ENCODE results near the gene QDPR.
A peak's percentile ranks its signal among the peaks of the same experiment; 100 is the strongest.
"Not testable (repeated sequence)": the region's sequence is repeated elsewhere in the genome, so short reads cannot be mapped to it uniquely, and the experiment has no call there.

QDPR gene

DNA sequence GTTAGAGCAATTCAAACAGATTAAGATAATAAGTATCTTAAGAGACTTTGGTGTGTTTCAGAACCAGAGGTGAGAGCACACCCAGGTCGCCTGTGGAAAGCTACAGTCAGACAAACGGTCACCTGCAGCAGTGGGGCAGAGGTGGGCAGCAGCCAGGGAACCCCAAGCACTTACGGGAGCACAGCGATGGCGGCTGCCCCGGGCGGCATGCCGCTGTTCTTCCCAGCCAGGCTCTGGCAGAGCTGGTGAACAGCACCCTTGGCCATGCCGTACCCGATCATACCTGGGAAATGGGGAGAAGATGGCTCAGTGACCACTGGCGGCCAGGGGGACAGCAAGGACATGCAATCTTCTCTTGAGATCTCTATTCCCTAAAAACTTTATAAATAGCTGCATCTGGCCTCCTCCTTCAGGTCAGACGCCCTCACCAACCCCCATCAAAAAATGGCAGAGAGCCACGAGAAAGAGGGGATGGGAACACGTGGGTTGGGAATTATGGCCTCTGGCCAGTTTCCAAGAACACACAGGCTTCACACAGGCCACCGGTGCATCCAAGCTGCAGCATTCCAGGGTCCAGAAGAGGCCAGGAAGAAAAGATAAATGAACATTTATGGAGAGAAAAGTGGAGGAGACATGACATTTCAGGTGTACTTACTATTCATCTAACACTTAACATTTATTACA is 19.7 kb downstream of the QDPR start:
- no peak for DNase-seq (ENCODE audit: low spot score)

DNA sequence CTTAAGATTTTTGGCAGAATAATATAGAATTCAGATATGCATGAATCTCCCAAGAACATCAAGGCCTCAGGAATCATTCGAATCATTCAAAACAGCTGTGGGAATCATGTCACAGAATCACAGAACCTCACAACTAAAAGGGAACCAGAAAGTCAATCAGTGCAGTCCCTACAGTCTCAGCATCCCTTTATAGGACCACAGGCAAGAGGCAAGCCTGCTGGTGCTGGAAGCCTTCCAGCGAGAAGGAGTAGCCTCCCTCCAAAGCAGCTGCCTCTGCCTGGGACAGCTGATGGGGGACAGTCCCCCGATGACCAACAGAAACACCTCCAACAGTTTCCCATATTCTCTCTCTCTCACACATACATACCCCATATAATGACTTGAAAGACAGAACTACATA is 20.7 kb downstream of the QDPR start:
- peak; percentile 83 for DNase-seq (ENCODE audit: low spot score)

DNA sequence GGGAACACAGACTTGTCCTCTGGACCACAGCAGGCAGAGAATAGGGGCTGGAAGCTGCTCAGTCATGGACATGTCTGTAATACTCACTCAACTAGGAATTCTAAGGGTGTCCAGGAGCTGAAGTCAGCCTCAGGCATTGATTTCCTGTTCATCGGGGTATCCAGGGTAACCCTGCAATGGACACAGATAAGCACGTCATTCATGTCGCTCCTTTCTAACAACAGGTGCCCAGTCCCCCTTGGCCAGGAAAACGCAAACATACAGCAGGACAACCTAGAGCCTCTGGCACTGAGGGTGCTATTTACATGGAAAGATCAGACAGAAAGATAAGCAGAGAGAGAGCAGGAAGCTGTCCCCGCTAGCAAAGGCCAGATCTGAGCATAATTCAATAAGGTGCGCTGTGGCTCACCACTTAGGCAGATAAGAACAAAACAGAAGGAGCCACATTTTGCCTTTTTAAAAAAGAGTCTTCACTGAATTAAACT is 21.3 kb downstream of the QDPR start:
- peak; percentile 98 for DNase-seq (ENCODE audit: low spot score)

DNA sequence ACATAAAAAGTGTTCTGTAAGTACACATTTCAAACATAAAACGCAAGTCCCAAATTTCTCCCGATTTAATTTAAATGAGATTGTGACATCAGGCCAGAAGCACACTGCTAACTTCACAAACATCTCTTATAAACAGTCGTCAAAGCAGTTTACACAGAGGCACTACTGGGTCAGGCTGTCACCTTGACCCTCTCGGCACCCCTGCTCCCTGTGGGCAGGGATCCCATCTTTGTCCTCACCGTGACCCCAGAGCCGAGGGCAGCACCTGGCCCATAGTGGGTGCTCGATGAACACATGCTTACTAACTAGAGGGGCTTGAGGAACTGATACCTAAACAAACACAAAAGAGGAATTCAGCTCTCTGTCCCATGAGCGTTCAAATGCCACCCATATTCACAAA is 22.2 kb downstream of the QDPR start:
- no peak for DNase-seq (ENCODE audit: low spot score)

DNA sequence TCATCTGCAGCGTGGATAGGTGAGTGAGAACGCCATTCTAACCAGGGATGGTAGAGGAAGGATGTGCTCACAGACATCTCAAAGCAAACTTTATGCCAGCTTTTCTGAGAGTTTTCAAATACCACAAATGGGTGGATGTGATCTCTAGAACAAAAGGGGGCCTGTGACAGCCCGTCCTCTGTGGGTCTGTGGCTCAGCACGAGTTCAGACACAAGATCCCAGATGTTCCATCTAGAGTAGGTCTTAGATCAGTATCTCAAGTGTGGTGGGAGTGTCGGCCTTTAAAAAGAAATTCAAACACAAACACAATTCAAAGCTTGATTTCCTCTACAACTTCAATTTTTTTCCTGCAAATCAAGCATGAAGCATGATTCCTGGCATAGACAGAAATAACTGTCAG is 22.8 kb downstream of the QDPR start:
- DNase-seq (ENCODE audit: low spot score): peak; percentile 44

DNA sequence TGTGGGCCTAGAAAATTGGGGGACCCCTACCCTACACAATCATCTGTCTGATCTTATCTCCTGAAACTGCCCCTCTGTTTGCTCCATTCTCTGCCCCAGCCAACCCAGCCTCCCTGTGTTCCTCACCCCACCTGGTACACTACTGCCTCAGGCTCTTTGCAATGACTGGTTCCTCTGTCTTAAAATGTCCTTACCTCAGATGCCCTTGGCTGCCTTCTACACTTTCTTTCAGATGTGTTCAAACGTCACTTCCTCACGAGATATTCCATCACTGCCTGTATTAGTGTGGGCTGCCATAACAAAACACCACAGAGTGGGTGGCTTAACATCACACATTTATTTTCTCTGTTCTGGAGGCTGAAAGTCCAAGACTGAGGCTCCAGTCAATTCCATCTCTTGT is 29.2 kb downstream of the QDPR start:
- DNase-seq (ENCODE audit: low spot score): no peak

DNA sequence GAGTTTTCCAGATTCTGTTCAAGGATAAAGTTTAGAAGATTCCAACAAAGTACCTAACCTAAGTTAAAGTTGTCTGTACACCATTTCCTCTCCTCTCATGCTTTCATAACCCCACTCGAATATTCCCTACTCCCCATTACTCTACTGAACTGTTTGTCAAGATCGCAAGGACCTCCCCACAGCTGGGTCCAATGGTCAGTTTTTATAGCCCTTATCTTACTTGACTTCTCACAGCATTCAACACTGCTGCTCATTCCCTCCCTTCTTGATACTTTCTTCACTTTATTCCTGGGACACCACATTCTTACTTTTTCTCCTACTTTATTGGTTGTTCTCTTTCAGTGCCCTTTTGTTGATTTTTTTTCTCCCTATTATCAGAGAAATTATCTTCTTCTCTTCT is 30.9 kb downstream of the QDPR start:
- no peak for DNase-seq (ENCODE audit: low spot score)

DNA sequence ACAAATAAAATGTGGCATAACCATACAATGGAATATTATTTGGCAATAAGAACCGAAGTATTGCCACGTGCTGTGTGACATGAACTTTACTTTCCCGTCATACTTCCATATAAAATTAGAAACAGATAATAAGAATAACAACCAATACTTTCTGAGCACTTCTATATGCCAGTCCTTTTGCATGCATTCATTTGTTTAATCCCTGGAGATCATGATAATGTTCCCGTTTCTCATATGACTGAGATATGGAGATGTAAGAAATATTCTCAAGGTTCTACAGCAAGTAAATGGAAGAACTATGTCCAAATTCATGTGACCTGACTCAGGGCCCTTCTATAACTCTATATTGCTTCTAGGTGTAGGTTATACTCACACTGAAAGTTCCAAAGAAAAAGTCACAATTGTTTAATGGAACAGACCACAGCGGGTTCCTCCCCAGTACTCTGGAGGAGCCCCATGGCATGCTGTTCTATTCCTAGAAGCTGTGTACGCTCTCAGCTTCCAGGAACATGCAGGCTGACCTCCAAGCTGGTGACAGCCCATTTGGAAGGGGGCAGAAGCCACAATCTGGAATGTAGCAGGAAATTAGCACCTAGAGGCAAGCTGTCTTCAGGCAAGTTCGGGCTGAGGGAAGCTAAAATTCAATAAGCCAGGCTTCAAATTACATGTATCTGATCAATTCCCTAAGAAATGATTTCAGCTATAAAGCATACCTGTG is 31.5 kb downstream of the QDPR start:
- no peak for DNase-seq (ENCODE audit: low spot score)

DNA sequence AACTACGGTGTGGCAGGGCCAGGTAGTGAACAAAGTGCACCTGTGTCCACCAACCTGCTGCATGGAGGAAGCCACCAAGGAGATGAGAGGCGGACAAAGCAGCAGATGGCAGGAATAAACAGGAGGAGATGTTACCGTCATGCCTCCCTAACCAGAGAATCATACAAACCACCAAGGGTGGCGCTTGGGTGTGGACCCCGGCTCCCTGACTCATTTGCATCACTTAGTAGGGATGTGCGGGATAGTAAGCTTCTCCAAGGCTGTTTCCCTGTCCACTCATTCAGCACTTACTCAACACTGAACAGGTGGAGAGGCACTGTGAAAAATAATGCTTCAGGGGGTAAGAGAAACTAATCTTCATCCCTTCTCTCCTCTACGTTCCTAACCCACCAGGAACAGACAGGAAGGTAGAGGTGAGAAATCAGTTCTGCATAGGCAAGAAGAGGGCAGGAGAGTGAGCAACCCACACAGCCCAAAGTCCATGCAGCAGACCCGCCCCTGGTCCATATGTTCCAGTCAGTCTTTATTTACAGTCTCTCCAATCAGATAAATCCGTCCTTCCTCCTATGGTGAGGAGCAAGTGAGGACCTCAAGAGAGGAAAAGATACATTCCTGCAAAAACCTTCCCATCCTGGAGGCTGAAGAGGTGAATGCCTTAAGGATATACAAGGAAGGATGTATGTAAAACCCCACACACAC is 34.0 kb downstream of the QDPR start:
- no peak for DNase-seq (ENCODE audit: low spot score)

DNA sequence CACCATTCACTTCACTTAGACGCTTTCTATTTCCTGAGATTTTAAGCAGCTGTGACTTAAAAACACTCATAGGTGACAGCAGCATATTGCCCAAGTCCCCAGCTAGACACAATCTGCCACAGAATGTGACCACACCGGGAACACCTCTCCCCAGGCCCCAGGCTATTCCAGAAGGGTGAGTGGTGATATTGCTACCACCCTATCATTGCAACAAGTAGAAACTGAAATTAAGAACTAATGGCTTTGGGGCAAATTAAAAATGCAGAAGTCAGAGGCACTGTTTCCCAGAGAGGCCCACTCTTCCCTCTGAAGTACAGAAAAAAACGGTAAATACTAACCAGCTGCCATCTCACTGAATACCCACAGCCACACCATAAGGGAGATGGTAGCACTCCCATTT is 35.0 kb downstream of the QDPR start:
- DNase-seq (ENCODE audit: low spot score): no peak

DNA sequence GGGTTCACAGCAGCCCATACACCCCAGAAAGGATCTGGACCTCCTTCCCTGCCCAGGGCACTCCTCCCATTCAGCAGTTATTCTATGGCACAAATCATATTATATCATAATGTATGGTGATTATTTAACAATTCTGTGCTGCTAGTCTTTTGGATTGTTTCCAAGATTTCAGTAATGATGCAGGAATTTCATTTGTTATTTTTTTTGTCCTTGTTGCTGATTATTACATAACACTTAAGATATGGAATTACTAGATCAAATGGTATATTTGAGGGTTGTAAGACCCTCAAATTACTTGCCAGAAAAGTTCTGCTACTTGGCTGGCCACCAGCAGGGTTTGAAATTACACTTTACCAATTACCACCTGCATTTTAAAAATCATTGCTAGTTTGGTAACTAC is 36.4 kb downstream of the QDPR start:
- DNase-seq (ENCODE audit: low spot score): no peak

DNA sequence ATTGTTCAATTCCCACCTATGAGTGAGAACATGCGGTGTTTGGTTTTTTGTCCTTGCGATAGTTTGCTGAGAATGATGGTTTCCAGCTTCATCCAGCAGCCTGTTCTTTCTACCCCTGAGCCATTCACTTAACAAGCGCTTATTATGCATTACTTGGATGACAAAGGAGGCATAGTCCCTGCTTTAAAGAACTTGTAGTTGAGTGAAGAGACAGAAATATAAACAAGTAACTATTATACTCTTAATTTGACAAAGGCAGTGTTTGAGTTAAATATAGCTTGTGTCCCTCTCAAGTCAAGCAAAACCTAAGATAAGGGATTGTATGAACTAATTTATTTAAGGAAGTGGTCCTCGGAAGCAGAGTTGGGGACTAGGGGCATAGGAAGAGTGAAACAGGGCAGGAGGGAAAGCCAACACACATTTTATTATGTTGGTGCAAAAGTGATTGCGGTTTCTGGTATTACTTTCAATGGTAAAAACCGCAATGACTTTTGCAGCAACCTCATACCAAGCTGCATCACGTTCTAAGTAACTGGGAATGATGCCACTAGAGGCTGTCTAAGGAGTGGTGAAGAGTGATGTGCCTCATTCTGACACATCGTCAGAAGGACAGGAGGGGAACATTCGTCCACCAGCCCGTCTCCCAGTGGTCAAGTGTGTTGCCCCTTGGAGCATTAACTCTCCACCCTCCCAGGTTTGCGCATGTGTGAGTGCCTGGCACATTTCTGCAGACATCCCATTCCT is 41.8 kb downstream of the QDPR start:
- DNase-seq (ENCODE audit: low spot score): no peak

DNA sequence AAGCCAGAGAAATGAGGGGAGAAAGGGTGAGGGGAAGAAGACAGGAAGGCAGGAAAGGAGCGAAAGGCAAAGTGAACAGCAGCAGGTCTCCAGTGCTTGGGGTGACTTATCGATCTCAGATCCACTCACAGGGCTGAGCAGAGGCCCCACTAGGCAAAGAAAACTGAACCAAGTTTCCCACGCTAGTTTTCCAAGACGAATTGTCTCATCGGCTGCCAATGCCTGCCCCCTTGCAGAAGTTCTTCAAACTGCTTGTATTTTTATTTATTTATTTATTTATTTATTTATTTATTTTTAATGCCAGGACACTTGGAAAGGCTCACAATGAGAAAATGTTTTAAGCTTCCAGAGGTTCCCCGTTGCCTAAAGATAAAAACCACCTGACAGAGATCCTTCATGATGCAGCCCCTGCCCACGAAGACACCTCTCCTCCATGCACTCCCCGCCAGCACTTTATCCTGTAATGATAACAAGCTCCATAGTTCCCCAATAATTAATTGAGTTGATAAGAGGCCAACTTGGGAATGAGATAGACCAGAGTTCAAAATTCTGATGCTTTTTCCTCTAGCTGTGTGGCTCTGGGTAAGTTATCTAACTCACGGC is 43.2 kb downstream of the QDPR start:
- peak; percentile 30 for DNase-seq (ENCODE audit: low spot score)

DNA sequence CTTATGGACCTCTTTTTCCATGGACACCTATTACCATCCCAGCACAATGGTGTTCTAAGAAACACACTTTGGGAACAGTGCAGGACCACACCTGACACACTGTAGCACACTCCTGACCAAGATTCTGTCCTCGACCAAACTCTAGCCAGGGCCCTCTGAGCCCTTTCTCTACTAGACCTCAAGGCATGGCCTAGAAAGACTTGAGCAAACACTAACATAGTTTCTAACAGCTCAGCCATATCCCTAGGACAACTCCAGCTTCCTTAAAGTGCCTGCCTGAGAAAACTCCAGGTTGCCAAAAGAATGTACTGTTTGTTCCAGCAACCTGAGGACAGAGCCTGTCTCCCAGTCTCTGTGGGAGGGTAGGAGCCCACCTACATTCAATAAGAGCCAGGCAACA is 48.3 kb downstream of the QDPR start:
- no peak for DNase-seq (ENCODE audit: low spot score)

DNA sequence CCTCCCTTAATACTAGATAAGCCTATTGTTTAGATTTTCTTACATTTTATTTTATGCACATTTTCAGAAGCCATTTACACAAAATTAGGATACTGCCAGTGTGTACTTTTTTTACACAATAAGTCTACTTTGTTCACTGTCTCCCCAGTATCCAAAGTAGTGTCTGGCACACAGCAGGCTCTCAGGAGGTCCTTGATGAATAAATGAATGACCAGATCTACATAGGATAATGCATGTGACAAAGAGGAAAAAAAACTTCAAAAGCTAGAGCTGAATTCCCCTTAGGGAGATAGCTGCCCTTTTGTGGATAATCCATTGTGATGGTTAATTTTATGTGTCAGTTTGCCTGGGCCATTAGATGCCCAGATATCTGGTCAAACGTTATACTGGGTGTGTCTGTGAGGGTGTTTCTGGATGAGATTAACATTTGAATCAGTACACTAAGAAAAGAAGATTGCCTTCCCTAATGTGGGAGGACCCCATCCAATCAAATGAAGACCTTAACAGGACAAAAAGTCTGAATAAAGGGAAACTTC is 61.6 kb downstream of the QDPR start:
- no peak for DNase-seq (ENCODE audit: low spot score)

DNA sequence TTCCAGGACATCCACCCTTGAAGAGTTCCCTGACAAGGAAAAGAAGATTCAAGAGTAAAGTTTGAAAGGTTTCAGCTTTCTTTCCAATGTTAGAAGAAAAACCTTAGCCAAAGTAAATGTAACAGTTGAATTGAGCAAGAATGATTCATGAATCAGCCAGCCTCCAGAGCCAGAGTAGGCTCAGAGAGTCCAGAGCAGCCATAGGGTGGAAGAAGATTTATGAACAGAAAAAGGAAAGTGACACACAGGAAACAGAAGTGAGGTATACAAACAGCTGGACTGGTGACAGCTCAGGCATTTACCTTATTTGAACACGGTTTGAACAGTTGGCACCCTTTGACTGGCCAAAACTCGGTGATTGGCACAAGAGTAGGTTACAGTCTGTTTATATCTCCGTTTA is 63.2 kb downstream of the QDPR start:
- no peak for DNase-seq (ENCODE audit: low spot score)

DNA sequence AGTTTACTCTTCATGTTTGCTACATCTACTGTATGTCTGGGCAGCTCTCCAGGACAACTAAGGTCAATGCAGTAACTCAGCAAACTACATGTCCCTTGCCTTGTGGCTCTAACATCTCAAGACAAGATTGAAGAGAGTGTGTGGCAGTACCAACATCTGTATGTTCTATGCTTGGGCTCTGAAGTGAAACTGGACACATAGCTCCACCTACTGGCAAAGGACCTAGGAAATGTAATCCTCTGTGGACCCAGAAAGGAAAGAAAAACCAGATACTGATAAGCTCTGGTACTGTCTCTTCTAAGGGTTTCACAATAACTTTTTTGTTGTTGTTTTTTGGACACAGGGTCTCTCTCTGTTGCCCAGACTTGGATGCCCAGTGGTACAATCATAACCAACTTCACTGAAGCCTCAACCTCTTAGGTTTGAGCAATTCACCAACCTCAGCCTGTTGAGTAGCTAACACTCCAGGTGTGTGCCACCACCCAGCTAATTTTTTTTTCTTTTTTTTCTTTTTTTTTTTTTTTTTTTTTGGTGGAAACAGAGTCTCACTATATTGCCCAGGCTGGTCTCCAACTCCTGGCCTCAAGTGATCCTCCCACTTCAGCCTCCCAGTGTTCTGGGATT is 64.1 kb downstream of the QDPR start:
- peak; percentile 62 for DNase-seq (ENCODE audit: low spot score)

DNA sequence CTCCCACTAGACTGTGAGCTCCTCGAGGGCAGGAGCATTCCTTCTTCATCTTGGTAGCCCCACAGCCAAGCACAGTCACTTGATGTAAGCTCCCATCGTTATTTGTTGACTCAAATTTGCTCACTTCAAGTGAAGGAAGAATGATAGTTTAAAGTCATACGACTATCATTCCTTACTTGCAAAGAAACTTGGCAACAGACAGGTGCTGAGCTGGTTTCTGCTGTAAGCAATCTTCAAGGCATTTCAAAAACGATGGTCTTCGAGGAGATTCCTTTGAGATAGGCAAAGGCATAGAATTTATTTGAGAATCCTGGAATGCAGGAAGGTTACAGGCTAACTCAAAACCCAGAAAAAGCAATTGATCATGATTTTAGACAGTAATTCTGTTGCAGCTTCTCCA is 64.8 kb downstream of the QDPR start:
- DNase-seq (ENCODE audit: low spot score): no peak

DNA sequence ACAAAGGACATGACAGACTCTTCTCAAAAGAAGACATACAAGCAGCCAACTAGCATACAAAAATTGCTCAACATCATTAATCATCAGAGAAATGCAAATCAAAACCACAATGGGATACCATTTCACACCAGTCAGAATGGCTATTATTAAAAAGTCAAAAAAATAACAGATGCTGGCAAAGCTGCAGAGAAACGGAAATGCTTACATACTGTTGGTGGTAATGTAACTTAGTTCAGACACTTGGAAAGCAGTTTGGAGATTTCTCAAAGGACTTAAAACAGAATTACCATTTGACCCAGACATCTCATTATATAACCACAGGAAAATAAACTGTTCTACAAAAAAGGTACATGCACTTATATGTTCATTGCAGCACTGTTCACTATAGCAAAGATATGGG is 69.4 kb downstream of the QDPR start:
- DNase-seq (ENCODE audit: low spot score): not testable (repeated sequence)

DNA sequence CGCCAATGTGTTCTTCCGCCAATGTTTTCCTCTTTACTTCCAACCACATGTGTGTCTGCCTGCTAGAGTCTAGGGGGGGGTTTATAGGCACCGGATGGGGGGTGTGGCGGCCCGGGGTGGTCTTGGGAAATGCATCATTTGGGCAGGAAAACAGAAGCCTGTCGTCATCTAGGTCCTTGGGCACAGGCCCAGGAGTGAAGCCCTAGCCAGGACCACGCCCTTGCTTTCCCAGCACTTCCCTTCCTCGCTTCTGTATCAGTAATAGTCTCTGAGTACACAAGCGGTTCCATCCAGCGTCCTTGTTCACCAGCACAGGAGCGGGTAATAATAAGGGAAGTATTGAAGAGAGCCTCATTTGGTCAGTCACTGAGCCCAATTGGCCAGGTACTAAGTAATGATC is 74.5 kb downstream of the QDPR start:
- DNase-seq (ENCODE audit: low spot score): no peak

DNA sequence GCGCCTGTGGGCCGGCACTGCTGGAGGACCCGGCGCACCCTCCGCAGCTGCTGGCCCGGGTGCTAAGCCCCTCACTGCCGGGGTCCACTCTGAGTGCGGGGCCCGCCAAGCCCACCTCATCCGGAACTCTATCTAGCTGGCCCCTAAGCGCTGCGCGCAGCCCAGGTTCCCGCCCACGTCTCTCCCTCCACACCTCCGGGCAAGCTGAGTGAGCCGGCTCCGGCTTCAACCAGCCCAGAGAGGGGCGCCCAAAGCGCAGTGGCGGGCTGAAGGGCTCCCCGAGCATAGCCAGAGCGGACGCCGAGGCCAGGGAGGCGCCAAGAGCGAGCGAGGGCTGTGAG is 75.2 kb downstream of the QDPR start:
- no peak for DNase-seq (ENCODE audit: low spot score)
